Endometrial microvascular endothelial cells (primary cell): ENCODE measurements around the gene PF4V1. TPM values are rescaled to one million over a fixed set of nuclear protein-coding genes. Genes with fewer than 3 reads are reported as not detected.

ENCODE experiments used
- in situ Hi-C: cut with HindIII; loops from 2 replicates; pipeline ENCODE4 v1.10.0; 2017; ENCODE audit warnings: low sequenced_read_pairs, low pct_unique_long_range_greater_than_20kb; ENCODE audit errors: inconsistent ontology term
- total RNA-seq: library from RNA; depleted of rRNA; stranded (reverse); fragments of >200 nt; gene quantifications from one replicate; pipeline ENCODE4 v1.2.3, GENCODE V29; 2015; ENCODE audit errors: inconsistent ontology term

Gene PF4V1
- total RNA-seq, 1 donor from 2014 or later: 0.65 TPM

DNA sequence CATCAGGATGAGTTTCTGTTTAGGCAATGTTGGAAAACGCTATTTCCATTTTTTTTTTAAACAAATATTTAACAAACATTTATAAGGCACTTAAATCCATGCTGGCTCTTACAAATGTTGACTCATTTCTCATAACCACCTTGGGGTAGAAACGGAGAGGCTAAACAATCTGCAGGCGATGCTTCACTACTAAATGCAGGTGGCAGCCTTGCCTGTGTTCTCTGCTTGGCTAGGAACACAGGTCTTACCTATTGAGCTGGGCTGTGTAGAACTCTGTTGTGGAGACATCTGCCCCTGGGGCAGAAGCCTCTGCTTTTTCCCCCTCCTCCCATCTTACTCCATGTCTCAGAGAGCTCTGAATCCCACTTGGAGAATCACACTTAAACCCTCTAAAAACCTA is 14.7 kb downstream of the PF4V1 start:
- in situ Hi-C loops: no loop called here

DNA sequence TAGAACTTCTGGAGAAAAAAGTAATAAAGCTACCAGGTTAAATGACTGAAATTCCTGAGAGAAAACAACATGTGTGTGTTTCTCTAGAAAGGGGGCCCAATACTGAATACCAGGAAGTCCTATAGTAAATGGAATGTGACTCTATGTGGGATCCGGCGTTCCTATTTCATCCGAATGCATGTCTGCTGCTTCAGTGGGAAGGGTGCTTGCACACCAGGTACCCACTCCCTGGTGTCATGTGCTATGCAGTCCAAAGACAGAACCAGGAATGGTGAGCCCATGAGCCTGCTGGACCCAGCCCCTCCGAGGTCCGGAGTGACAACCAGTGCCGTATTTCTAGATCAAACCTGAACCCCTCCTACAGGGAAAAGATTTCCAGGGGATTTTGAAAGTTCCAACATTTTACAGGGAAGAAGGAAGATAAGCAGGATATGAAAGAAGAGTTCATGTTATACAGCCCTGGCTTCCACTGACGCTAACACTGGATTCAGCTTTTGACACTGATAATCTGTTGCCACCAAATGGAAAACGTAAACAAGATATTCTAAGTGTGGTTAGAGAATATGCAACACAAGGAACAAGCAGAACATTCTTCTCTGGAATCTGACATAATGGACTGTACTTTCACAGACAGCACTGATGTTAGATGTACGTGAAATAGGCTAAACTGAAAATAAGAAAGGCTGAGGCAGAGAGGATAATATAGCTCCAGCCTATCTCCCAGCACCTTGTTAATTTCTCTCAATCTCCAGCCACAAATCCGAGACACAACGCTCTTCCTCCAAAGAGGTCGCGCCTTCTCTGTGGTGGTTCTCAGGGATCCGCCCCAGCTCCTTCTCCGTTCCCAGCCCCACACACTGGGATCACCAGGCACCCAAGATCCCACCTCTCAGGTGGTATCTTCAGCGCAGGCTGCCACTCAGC is 15.4 kb downstream of the PF4V1 start:
- in situ Hi-C loops: no loop called here

DNA sequence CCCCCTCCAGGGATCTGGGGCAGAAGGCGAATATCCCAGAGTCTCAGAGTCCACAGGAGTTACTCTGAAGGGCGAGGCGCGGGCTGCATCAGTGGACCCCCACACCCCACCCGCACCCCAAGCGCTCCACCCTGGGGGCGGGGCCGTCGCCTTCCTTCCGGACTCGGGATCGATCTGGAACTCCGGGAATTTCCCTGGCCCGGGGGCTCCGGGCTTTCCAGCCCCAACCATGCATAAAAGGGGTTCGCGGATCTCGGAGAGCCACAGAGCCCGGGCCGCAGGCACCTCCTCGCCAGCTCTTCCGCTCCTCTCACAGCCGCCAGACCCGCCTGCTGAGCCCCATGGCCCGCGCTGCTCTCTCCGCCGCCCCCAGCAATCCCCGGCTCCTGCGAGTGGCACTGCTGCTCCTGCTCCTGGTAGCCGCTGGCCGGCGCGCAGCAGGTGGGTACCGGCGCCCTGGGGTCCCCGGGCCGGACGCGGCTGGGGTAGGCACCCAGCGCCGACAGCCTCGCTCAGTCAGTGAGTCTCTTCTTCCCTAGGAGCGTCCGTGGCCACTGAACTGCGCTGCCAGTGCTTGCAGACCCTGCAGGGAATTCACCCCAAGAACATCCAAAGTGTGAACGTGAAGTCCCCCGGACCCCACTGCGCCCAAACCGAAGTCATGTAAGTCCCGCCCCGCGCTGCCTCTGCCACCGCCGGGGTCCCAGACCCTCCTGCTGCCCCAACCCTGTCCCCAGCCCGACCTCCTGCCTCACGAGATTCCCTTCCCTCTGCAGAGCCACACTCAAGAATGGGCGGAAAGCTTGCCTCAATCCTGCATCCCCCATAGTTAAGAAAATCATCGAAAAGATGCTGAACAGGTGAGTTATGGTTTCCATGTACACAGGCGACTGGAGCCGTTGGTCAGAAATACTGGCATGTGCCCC is 16.3 kb downstream of the PF4V1 start, which contains the start of gene CXCL1:
Gene CXCL1, plus strand, starts transcription at position 264 of the 926 bp plus-strand sequence. Its CDS starts 78 bp downstream, at position 342.
- in situ Hi-C loops: no loop called here

DNA sequence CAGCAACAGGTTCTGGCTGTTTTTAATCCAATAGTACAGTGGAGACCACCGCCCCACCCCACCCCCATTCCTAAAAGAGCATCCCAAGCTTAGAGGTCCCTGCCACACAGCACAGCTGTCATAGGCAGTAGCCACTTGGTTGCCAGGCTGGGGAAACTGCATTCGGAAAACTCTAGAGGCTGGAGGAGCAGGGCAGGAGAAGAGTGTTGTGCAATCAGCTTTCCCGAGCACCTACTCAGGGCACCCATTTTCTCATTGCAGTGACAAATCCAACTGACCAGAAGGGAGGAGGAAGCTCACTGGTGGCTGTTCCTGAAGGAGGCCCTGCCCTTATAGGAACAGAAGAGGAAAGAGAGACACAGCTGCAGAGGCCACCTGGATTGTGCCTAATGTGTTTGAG is 17.2 kb downstream of the PF4V1 start:
- in situ Hi-C loops: no loop called here

DNA sequence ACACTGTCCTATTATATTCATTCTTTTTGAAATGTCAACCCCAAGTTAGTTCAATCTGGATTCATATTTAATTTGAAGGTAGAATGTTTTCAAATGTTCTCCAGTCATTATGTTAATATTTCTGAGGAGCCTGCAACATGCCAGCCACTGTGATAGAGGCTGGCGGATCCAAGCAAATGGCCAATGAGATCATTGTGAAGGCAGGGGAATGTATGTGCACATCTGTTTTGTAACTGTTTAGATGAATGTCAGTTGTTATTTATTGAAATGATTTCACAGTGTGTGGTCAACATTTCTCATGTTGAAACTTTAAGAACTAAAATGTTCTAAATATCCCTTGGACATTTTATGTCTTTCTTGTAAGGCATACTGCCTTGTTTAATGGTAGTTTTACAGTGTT is 17.7 kb downstream of the PF4V1 start:
- in situ Hi-C loops: no loop called here

DNA sequence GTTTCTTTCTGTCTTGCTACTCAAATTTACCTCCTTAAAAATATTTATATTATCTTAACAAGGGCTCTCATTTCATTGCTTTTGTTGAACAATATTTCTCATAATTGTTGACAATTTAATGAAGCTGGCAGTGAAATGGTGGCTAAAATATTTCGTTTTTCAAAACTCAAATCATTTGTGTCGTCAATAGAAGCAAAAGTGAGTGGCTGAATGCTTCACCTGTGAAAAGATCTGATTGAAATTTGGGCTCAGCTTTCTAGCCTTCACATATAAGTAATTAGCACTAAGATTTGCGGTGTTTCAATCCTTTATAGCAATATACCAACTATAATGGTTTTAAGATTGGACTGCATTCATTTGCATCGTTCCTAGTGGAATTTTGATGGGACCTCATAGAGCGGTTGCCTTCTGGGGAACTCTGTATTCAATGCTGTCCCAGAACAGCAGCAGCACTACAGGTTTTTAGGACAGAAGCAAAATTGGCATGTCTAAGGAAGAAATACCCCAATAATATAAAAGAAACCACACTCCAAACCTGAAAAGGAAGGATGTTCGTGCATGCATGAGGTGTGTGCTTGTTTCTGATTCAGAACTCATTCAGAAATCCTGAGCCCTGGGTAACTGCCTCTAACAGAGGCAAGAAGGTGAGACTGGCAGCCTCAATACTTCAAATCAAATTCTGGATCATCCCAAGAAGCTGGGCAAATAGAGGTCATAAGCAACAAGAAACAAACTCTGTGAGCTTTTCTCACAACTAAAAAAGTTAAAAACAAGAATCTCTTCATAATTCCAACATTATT is 18.6 kb downstream of the PF4V1 start:
- in situ Hi-C loops: no loop called here

DNA sequence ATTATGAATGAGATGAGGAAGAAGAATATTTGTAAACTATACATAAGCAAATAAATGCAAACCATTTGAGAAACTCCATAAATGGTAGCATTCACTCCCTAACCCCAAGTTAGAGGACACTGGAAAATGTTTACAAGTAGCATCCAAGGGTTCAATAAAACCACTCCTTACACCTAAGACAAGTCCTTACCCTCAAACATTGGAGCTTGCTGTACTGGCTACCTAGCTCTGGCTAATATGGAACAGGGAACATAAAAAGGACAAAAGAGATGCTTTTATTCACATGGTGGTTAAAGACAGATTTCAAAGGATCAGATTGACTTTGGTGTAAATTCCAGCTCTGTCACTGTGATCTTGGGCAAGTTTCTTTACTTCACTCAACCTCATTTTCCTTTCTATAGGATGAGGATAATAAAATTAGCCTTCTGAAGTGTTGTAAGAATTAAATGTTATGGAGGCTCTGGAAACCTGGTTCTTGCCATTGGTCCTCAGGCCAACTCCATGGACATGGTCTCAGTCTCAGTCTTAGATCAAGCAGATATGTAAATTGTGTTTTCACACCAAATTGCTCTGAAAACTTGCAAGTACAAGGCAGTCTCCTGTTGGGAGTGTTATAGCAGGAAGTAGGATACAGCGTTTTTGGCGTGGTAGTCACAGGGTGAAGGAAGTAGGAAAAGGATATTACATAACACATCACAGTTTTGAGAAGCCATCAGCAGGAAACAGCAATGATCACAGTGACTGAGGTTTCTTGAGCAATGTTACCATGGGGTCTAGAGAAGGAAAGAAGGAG is 19.4 kb downstream of the PF4V1 start:
- in situ Hi-C loops: no loop called here

DNA sequence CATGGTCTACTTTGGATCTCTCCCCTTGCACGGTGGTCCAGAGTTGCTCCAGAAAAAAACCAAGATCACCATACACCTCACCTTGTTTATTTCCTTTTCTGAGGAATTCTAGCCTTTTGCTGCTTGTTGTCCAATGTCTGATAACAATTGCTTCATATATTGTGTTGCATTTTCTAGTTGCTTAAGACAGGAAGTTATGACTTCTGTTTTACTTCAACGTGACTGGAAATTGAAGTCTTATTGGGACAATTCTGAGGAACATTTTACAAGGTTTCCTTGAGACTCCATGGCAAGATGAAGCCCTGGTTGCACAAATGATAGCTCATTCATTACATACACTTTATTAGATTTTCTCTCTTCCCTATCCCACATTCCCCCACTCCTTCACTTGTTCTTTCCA is 21.3 kb downstream of the PF4V1 start:
- in situ Hi-C loops: no loop called here

DNA sequence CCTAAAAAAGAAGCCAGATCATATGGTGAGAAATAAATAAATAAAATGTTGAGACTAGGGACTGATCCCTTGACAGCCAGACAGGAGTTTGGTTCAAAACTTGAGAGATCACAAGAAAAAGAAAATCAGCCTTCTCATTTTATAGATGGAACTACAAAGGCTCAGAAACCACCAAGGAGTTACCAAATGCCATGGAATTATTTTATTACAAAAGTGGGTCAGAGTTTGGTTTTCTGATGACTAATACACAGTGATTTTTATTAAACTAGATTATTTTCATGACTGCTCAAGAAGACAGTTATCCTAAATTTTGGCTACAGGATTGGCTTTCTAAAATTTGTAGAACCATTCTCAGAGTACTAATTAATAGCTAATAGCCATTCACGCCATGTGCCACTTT is 22.3 kb downstream of the PF4V1 start:
- in situ Hi-C loops: no loop called here

DNA sequence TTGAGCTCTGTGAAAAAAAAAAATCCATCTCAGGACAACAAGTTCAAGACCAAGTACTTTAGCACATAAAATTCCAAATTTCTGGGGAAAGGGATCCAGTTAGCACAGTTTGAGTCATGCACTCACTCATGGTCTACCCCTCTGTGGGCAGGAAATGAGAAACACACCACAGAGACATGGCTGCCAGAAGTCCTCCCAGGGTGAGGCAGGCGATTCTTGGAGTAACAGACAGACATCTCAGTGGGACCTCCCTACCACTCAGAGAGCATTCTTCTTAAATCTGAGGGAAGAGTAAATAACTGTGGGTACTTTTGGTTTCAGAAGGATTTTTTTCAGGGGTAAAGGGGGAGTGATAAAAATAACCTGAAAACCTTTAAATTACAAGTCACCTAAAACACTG is 30.2 kb downstream of the PF4V1 start:
- in situ Hi-C loops: no loop called here

DNA sequence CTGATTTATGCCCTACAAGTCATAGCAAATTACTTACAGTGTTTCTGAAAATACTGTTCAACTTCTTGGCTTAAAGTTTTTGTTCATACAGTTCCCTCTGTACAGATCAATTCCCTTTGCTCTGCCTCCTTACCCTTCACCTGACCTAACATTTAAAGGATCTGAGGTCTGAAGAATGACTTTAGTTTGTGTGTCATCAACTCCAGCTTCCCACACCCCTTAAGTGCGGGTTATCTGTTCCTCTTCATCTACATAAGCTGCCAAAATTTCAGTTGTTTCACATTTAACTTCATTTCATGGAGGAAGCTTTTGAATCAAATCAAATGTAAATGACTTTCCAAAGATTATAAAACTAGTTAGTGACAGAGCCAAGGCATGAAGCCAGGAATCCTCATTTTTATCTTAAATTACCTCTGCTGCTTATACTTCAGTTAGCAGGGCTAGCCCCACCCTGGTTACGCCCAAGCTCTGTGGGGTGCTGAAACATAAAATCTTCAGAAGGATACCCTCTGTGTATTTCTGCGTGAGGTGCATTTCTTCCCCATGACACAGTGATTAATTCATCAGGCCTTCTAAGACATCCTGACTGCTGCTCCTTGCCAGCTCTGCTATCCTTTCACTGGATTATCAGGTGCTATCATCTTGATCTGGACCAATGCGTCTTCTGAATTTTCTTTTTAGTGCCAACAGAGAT is 32.6 kb downstream of the PF4V1 start:
- in situ Hi-C loops: no loop called here

DNA sequence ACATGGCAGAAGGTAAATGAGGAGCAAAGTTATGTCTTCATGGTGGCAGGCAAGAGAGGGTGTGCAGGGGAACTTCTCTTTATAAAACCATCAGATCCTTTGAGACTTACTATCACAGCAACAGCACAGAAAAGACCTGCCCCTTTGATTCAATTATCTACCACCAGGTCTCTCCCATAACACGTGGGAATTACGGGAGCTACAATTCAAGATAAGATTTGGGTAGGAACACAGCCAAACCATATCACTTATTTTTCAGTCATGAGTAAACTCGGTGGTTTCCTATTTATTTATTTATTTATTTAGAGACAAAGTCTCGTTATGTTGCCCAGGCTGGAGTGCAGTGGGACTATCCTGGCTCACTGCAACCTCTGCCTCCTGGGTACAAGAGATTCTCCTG is 38.2 kb downstream of the PF4V1 start:
- in situ Hi-C loops: no loop called here

DNA sequence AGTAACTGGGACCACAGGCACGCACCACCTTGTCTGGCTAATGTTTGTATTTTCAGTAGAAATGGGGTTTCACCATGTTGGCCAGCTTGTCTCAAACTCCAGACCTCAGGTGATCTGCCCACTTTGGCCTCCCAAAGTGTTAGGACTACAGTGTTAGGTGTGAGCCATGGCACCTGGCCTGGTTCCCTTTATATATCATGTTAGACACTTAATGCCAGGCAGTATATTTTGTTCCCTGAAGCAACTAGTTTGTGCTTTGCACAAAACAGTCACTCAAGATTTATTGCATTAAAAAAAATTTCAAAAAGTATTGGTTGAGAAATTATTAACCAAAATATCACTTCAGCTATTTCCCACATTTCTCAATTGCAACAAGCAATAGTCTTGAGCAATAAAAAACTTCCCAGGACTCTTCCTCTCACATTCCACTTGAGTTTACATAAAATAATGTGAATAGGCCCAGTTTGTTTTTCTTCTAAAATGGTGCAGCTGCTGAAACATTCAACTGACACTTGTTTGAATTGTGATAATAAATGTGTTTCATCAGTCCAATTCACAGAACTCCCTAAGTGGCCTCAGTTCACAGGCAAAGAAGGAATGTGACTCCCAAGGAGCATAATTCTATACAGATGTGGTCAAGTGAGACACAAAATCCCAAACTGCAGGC is 38.8 kb downstream of the PF4V1 start:
- in situ Hi-C loops: no loop called here

DNA sequence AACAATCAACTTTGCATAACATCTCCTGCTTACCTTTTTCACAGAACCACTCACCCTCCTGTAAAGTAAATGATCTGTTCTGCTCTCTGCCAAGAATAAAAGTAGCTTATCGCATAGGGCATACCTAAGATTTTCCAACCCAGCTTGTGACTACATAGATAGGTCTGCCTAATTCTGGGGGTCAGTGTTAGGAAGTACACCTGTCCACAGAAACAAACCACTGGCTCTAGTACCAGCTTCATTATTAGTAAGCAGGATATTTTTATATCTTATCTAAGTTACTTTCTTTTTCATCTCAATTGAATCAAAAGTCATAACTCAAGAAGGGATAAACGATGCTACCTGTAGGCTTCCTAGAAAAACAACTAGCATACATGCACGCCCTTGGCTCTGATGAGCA is 39.9 kb downstream of the PF4V1 start:
- in situ Hi-C loops: no loop called here

DNA sequence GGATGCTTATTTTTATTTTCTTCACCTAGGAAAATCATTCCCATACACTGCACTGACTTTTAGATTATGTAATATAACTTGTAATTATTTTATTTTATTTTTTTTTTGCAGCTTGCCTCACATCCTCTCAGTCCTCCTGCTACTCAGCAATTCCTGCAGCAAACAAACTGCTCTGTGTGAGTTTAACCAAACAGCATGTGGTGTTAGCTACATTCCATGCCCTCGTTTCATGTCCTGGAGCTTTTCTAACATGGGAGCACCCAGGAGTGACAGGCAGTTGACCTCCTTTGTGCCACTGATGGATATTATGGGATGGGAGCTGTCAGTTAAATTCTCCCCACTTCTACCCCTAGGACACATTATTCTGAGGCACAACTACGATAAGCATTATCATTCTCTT is 40.9 kb downstream of the PF4V1 start:
- in situ Hi-C loops: no loop called here

DNA sequence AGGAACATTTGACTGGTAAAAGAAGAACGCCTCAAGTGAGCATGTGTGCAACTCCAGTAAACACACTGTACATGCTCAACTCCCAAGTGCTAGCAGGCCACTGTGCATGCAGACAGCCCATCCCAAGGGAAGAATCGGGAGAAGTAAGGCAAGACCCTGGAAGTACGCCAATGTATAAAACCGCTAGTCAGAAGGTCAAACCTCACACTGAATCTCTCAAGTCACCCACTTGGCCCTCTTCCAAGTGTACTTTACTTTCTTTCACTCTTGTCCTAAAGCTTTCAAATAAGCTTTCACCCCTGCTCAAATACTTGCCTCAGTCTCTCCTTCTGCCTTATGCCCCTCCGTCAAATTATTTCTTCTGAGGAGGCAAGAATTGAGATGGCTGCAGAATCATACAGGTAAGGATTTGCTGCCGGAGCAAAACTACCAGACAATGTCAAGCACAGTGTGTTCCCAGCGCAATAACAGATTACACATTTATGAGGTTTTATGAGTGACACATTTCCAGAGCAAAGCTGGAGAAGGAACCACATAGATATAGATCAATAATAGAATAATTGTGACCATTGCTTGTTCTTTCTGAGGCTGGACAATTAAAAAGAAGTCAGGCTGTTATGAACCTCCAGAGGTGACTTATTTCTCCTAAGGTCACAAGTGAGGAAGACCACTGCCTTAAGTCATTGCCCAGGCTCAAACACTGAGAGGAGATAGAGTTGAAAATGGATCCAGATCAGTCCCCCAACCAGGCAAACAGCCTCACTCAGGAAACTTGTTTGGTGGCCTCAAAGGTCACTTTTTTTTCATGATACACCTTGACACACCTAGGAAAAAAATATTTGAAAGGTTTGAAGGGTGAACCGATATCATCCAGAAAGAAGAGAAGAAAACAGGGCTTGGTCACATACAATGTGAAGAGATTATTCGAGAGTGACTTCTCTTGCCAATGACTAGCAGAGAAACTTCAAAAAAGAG is 42.4 kb downstream of the PF4V1 start:
- in situ Hi-C loops: no loop called here
